Osteoblast (primary cell): Measurements from ENCODE around the gene PITX1. TPM values are rescaled to one million over a fixed set of nuclear protein-coding genes. Genes with fewer than 3 reads are reported as not detected.

Experiments used
- DNase-seq: peaks from one replicate; pipeline ENCODE4 v3.0.0; 2011; ENCODE audit warnings: low spot score, mixed read lengths; ENCODE audit not compliant: insufficient read length; ENCODE audit errors: missing footprints
- H2AFZ ChIP-seq: 2 replicates; pipeline ENCODE4 v1.6.0; 2011; ENCODE audit warnings: mild to moderate bottlenecking, low read length
- H3K27ac ChIP-seq: 2 replicates; pipeline ENCODE4 v1.5.1; 2011; ENCODE audit warnings: mild to moderate bottlenecking, low read depth, low read length, moderate library complexity
- H3K27me3 ChIP-seq: 2 replicates; pipeline ENCODE4 v1.6.0; 2012; ENCODE audit warnings: mild to moderate bottlenecking, control low read depth, inconsistent platforms, low read length, moderate library complexity; ENCODE audit not compliant: insufficient read depth
- H3K36me3 ChIP-seq: 2 replicates; pipeline ENCODE4 v1.5.1; 2011; ENCODE audit warnings: mild to moderate bottlenecking, low read length, control low read depth, moderate library complexity; ENCODE audit not compliant: insufficient read depth
- H3K4me1 ChIP-seq: 2 replicates; pipeline ENCODE4 v1.5.1; 2011; ENCODE audit warnings: mild to moderate bottlenecking, low read length, control low read depth, moderate library complexity; ENCODE audit not compliant: insufficient read depth
- H3K4me2 ChIP-seq: 2 replicates; pipeline ENCODE4 v1.6.0; 2011; ENCODE audit warnings: mild to moderate bottlenecking, low read length; ENCODE audit not compliant: insufficient read depth
- H3K4me3 ChIP-seq: fragments of 200-600 bp; sonication (generic); 3 replicates; pipeline ENCODE4 v1.5.1; 2012; ENCODE audit warnings: mild to moderate bottlenecking, low read length, inconsistent platforms; ENCODE audit not compliant: insufficient read depth
- H3K79me2 ChIP-seq: 2 replicates; pipeline ENCODE4 v1.6.0; 2012; ENCODE audit warnings: mild to moderate bottlenecking, low read length, control low read depth, inconsistent platforms; ENCODE audit not compliant: insufficient read depth
- H3K9me3 ChIP-seq: 2 replicates; pipeline ENCODE4 v1.5.1; 2011; ENCODE audit warnings: low read depth, low read length, control low read depth
- H4K20me1 ChIP-seq: 2 replicates; pipeline ENCODE4 v1.6.0; 2012; ENCODE audit warnings: mild to moderate bottlenecking, low read length, control low read depth; ENCODE audit not compliant: insufficient read depth
- total RNA-seq: library from RNA; depleted of rRNA; stranded (reverse); fragments of >200 nt; gene quantifications from 2 replicates; pipeline ENCODE4 v1.2.3, GENCODE V29; 2012
- TF ChIP-seq, protein P1 (sequence below): IDR thresholded peaks from 2 replicates; pipeline ENCODE4 v1.5.1; 2011; ENCODE audit warnings: mild to moderate bottlenecking, low read depth, low read length, moderate library complexity; ENCODE audit errors: extremely low read depth

PITX1 gene
- total RNA-seq, 1 donor: 9.8 TPM

DNA sequence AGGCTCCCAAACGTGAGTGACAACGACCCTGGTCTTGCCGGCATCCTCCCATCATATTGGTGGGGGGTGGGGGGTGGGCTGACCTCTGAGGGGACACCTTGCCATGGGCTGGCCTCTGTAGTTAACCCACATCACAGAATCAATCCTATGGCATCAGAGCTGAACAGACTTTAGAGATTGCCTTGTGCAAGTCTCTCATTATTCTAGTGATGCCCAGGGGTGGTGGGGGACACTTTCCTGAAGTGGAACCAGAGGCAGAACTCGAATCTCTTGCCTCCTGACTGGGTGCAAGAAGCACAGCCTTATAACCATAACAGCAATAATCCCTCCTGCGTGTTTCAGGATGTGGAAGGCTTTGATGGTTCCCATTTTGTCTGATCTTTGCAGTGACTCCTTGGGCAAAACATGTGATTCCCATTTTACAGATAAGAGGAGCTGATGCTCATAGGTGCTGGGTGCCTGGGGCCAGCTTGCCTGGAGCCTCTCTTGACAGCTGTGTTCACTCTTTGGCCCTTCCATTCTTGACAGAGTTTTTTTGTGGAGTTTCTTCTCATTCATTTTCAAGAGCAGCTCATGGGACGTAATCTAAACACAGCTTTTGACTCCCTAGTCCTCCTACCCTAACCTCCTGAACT is 18.6 kb upstream of the PITX1 start:
- no peak overlapping the region for H3K27ac ChIP-seq
- H3K4me2 ChIP-seq: no peak overlapping the region
- no peaks in the 10 kb centered on the region for H3K9me3 ChIP-seq
- no peak overlapping the region for H2AFZ ChIP-seq
- peak; percentile 63 for DNase-seq
- H4K20me1 ChIP-seq: no peaks in the 10 kb centered on the region
- H3K27me3 ChIP-seq: peaks cover 12% of the 10 kb centered on the region
- H3K4me3 ChIP-seq: no peak overlapping the region
- H3K36me3 ChIP-seq: no peaks in the 10 kb centered on the region
- TF ChIP-seq, protein P1, sequence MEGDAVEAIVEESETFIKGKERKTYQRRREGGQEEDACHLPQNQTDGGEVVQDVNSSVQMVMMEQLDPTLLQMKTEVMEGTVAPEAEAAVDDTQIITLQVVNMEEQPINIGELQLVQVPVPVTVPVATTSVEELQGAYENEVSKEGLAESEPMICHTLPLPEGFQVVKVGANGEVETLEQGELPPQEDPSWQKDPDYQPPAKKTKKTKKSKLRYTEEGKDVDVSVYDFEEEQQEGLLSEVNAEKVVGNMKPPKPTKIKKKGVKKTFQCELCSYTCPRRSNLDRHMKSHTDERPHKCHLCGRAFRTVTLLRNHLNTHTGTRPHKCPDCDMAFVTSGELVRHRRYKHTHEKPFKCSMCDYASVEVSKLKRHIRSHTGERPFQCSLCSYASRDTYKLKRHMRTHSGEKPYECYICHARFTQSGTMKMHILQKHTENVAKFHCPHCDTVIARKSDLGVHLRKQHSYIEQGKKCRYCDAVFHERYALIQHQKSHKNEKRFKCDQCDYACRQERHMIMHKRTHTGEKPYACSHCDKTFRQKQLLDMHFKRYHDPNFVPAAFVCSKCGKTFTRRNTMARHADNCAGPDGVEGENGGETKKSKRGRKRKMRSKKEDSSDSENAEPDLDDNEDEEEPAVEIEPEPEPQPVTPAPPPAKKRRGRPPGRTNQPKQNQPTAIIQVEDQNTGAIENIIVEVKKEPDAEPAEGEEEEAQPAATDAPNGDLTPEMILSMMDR: no peak
- H3K79me2 ChIP-seq: no peaks in the 10 kb centered on the region
- H3K4me1 ChIP-seq: no peaks in the 10 kb centered on the region

DNA sequence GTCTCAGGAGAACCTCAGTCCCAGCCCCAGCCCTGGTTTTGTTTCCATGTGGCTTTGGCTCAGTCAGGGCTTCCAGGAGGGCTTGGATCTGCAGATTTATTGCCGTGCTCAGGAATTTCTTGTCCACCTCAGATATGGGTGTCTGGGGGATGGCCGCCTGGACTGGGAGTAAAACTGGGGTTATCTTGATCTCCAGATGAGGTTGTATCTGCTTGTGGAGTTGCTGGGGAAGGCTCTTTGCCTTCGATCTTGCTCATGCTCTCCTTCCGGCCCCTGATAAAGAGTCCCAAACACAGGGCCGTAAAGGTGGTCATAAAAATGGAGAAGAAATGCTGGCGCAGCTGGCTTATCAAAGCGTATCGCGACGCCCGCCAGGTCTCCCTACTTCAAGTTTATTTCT is 17.8 kb upstream of the PITX1 start:
- TF ChIP-seq, protein P1: no peak
- H3K27me3 ChIP-seq: peaks cover 12% of the 10 kb centered on the region
- no peaks in the 10 kb centered on the region for H3K4me1 ChIP-seq
- H3K79me2 ChIP-seq: no peaks in the 10 kb centered on the region
- H3K9me3 ChIP-seq: no peaks in the 10 kb centered on the region
- peak; percentile 37 for DNase-seq
- no peaks in the 10 kb centered on the region for H3K36me3 ChIP-seq
- H4K20me1 ChIP-seq: no peaks in the 10 kb centered on the region
- H3K4me2 ChIP-seq: no peak overlapping the region
- no peak overlapping the region for H2AFZ ChIP-seq
- H3K27ac ChIP-seq: no peak overlapping the region
- H3K4me3 ChIP-seq: no peak overlapping the region

DNA sequence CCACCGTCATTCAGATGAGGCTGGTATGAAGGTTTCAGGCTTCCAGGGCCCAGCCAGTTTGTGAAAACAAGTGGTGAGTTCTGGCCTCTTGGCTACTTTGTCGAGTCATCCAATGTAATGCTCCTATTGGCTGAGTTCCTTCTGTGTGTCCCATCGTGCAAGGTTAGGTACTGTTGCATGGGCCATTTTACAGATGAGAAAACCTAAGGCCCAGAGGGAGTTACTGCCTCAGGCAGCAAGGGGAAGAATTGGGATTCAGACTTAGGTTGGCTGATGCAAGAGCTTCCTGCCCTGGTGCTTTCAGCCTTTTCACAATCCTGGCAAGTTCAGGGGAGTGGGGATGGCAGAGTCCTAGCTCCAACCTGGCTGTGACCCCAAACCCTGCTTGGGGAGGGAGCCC is 17.4 kb upstream of the PITX1 start:
- H3K4me1 ChIP-seq: no peaks in the 10 kb centered on the region
- no peak overlapping the region for H3K27ac ChIP-seq
- no peak overlapping the region for H2AFZ ChIP-seq
- H3K4me2 ChIP-seq: no peak overlapping the region
- no peaks in the 10 kb centered on the region for H4K20me1 ChIP-seq
- H3K9me3 ChIP-seq: no peaks in the 10 kb centered on the region
- DNase-seq: peak; percentile 43
- peaks cover 12% of the 10 kb centered on the region for H3K27me3 ChIP-seq
- H3K79me2 ChIP-seq: no peaks in the 10 kb centered on the region
- no peaks in the 10 kb centered on the region for H3K36me3 ChIP-seq
- TF ChIP-seq, protein P1: no peak
- H3K4me3 ChIP-seq: no peak overlapping the region

DNA sequence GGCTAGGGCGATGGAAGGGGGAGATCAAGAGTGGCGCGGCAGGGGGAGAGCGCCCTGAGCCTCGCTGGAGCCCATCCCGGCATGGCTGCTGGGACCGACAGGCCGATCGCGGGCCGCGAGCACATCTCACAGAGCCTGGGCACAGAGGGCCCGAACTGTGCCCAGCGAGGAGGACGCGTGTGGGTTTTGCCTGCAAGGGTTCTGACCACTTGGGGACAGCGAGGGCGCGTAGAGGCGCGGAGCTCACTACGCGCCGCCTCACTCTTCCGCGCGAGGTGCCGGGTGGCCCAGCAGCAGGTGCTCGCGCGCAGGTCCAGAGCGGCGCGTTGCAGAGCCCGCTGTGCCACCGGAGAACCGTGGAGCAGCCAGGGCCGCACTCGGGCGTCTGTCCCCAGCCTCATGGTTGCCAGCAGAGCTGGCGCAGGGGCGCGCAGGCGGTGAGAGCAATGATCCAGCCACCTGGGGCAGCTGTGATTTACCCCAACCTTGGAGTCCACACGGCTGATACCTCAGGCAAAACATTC is 16.3 kb upstream of the PITX1 start:
- Histone ChIP-seq H2AFZ (no peak overlapping the region), H3K79me2 (no peaks in the 10 kb centered on the region), H3K27ac (no peak overlapping the region), H3K36me3 (no peaks in the 10 kb centered on the region), H3K9me3 (no peaks in the 10 kb centered on the region), H3K4me3 (no peak overlapping the region), H3K4me1 (no peaks in the 10 kb centered on the region), H3K27me3 (peaks cover 20% of the 10 kb centered on the region), H3K4me2 (no peak overlapping the region), H4K20me1 (no peaks in the 10 kb centered on the region)
- TF ChIP-seq, protein P1: no peak
- DNase-seq: peak; percentile 37
